Measurements from ENCODE around the gene TMEM18.

Gene TMEM18

GRCh38 chr2:650343-651310 is 26.6 kb downstream of the TMEM18 start:
- DNase-seq: no peak

- no peak for DNase-seq
These were observed 27.5 kb downstream of the TMEM18 start for GRCh38 chr2:649426-650342.

- no peak for DNase-seq
These were observed 28.5 kb downstream of the TMEM18 start for GRCh38 chr2:648476-649424.

GRCh38 chr2:647691-648231 is 29.4 kb downstream of the TMEM18 start:
- no peak for DNase-seq

GRCh38 chr2:647003-647560 is 30.1 kb downstream of the TMEM18 start:
- DNase-seq: no peak

GRCh38 chr2:644871-645270 is 32.3 kb downstream of the TMEM18 start:
- DNase-seq: no peak

- no peak for DNase-seq
These were observed 33.4 kb downstream of the TMEM18 start for GRCh38 chr2:643761-644160.

- DNase-seq: no peak
These were observed 33.9 kb downstream of the TMEM18 start for GRCh38 chr2:643334-643733.

GRCh38 chr2:641872-642815 is 35.1 kb downstream of the TMEM18 start:
- DNase-seq: no peak

GRCh38 chr2:641164-641871 is 35.9 kb downstream of the TMEM18 start:
- no peak for DNase-seq

GRCh38 chr2:639703-640102 is 37.5 kb downstream of the TMEM18 start:
- no peak for DNase-seq

GRCh38 chr2:637804-638203 is 39.4 kb downstream of the TMEM18 start:
- DNase-seq: no peak

GRCh38 chr2:637406-637776 is 39.8 kb downstream of the TMEM18 start:
- no peak for DNase-seq

- peak; percentile 24 for DNase-seq
These were observed 40.4 kb downstream of the TMEM18 start for GRCh38 chr2:636641-637405.

GRCh38 chr2:635687-636621 is 41.3 kb downstream of the TMEM18 start:
- no peak for DNase-seq

GRCh38 chr2:634636-635388 is 42.4 kb downstream of the TMEM18 start:
- no peak for DNase-seq

- no peak for DNase-seq
These were observed 43.2 kb downstream of the TMEM18 start for GRCh38 chr2:634041-634440.
